WTC11 (cell line): Measurements from ENCODE around the gene P3H2. TPM values are rescaled to one million over a fixed set of nuclear protein-coding genes. Genes with fewer than 3 reads are reported as not detected.

Experiments
- ATAC-seq: fragments of 200-7000 bp; cut with Tn5 transposase; 2 replicates; pipeline ENCODE4 v1.10.0; 2021; ENCODE audit warnings: mild to moderate bottlenecking, moderate library complexity
- CTCF ChIA-PET: fragments of 300-600 bp; sonication (Branson Sonifier 250); formaldehyde crosslinking; loops from one replicate; lab custom pipeline; 2021; ENCODE audit warnings: antibody characterized with exemption; lab: Charles Lee
- POLR2A ChIA-PET: fragments of 350-600 bp; sonication (Branson Sonifier 250); formaldehyde crosslinking; loops from one replicate; lab custom pipeline; 2021; ENCODE audit warnings: antibody characterized with exemption; lab: Charles Lee
- DNase-seq: peaks from one replicate; pipeline ENCODE4 v3.0.0; 2021; ENCODE audit warnings: low spot score
- H3K27ac Mint-ChIP-seq: 2 replicates; pipeline ENCODE4 v1.8.0; 2021; ENCODE audit warnings: mixed read lengths
- H3K27me3 Mint-ChIP-seq: 2 replicates; pipeline ENCODE4 v1.8.0; 2021; ENCODE audit warnings: low read depth, mild to moderate bottlenecking, moderate library complexity, mixed read lengths
- H3K36me3 Mint-ChIP-seq: 2 replicates; pipeline ENCODE4 v1.8.0; 2021; ENCODE audit warnings: mixed read lengths
- H3K4me1 Mint-ChIP-seq: 2 replicates; pipeline ENCODE4 v1.8.0; 2022; ENCODE audit warnings: mixed read lengths
- H3K4me3 Mint-ChIP-seq: 2 replicates; pipeline ENCODE4 v1.8.0; 2021; ENCODE audit warnings: mild to moderate bottlenecking, moderate library complexity, mixed read lengths
- H3K9me3 Mint-ChIP-seq: 2 replicates; pipeline ENCODE4 v1.8.0; 2021; ENCODE audit warnings: mixed read lengths
- ATF2 ChIP-seq: sonication (generic); formaldehyde crosslinking; IDR thresholded peaks from 2 replicates; pipeline ENCODE4 v1.8.1; 2022; ENCODE audit warnings: low read depth, missing genetic modification reagents, borderline replicate concordance
- CBFB ChIP-seq: sonication (generic); formaldehyde crosslinking; IDR thresholded peaks from 2 replicates; pipeline ENCODE4 v1.8.1; 2022; ENCODE audit warnings: mild to moderate bottlenecking, low read depth, missing genetic modification reagents
- CREM ChIP-seq: sonication (generic); formaldehyde crosslinking; IDR thresholded peaks from 2 replicates; pipeline ENCODE4 v1.8.1; 2022; ENCODE audit warnings: mild to moderate bottlenecking, missing genetic modification reagents, moderate library complexity
- FOXP1 ChIP-seq: sonication (generic); formaldehyde crosslinking; IDR thresholded peaks from 2 replicates; pipeline ENCODE4 v1.8.0; 2022; ENCODE audit warnings: missing genetic modification reagents, mild to moderate bottlenecking, moderate library complexity, borderline replicate concordance
- FOXP4 ChIP-seq: sonication (generic); formaldehyde crosslinking; IDR thresholded peaks from 2 replicates; pipeline ENCODE4 v1.8.0; 2022; ENCODE audit warnings: mild to moderate bottlenecking, missing genetic modification reagents
- HMGA2 ChIP-seq: fragments of 250-450 bp; sonication (Bioruptor Pico); IDR thresholded peaks from 2 replicates; pipeline ENCODE4 v1.4.0; 2021; ENCODE audit warnings: mild to moderate bottlenecking, moderate library complexity
- IRF2 ChIP-seq: sonication (generic); formaldehyde crosslinking; IDR thresholded peaks from 2 replicates; pipeline ENCODE4 v1.8.0; 2022; ENCODE audit warnings: low read depth, missing genetic modification reagents, borderline replicate concordance
- MAX ChIP-seq: sonication (generic); formaldehyde crosslinking; IDR thresholded peaks from 2 replicates; pipeline ENCODE4 v1.8.0; 2022; ENCODE audit warnings: mild to moderate bottlenecking, missing genetic modification reagents
- MLX ChIP-seq: sonication (generic); formaldehyde crosslinking; IDR thresholded peaks from 2 replicates; pipeline ENCODE4 v1.8.1; 2023; ENCODE audit warnings: mild to moderate bottlenecking, missing genetic modification reagents, moderate library complexity
- MXD4 ChIP-seq: fragments of 250-450 bp; sonication (Bioruptor Pico); IDR thresholded peaks from 2 replicates; pipeline ENCODE4 v1.8.0; 2021; ENCODE audit warnings: mild to moderate bottlenecking, moderate library complexity, borderline replicate concordance
- NFATC4 ChIP-seq: fragments of 250-450 bp; sonication (Bioruptor Pico); IDR thresholded peaks from 2 replicates; pipeline ENCODE4 v1.9.0; 2021; ENCODE audit warnings: mild to moderate bottlenecking
- NR1H2 ChIP-seq: sonication (generic); formaldehyde crosslinking; IDR thresholded peaks from 2 replicates; pipeline ENCODE4 v1.9.0; 2021; ENCODE audit warnings: mild to moderate bottlenecking, moderate library complexity, missing genetic modification reagents
- PRRX2 ChIP-seq: fragments of 250-450 bp; sonication (Bioruptor Pico); IDR thresholded peaks from 2 replicates; pipeline ENCODE4 v1.8.0; 2021; ENCODE audit warnings: mild to moderate bottlenecking
- RELA ChIP-seq: sonication (generic); formaldehyde crosslinking; IDR thresholded peaks from 2 replicates; pipeline ENCODE4 v1.8.1; 2022; ENCODE audit warnings: missing genetic modification reagents, mild to moderate bottlenecking, borderline replicate concordance
- SMAD3 ChIP-seq: sonication (generic); formaldehyde crosslinking; IDR thresholded peaks from 2 replicates; pipeline ENCODE4 v1.8.0; 2022; ENCODE audit warnings: missing genetic modification reagents, mild to moderate bottlenecking, borderline replicate concordance
- ZNF138 ChIP-seq: sonication (generic); formaldehyde crosslinking; conservative IDR thresholded peaks from 2 replicates; pipeline ENCODE4 v1.8.1; 2022; ENCODE audit warnings: mild to moderate bottlenecking, moderate library complexity, missing genetic modification reagents
- ZNF281 ChIP-seq: sonication (generic); formaldehyde crosslinking; IDR thresholded peaks from 2 replicates; pipeline ENCODE4 v1.8.0; 2023; ENCODE audit warnings: mild to moderate bottlenecking, missing genetic modification reagents
- ZNF425 ChIP-seq: fragments of 250-450 bp; sonication (Bioruptor Pico); conservative IDR thresholded peaks from 2 replicates; pipeline ENCODE4 v1.9.0; 2021; ENCODE audit warnings: mild to moderate bottlenecking
- total RNA-seq: library from RNA; stranded (reverse); gene quantifications from 3 replicates; pipeline ENCODE4 v1.2.3, GENCODE V29; 2021

P3H2 gene
- total RNA-seq, 1 experiment from 2014 or later, result 29.4 TPM

GRCh38 chr3:190027116-190027515 lies 93.6 kb downstream of the P3H2 start:
- POLR2A ChIA-PET, result interaction anchor here (0.5 kb wide), 1 partner anchor 11 kb away, joined by 3 read pairs; no protein-coding TSS in a partner anchor
- Mint-ChIP-seq H3K36me3 (no peaks in the 10 kb centered on the region), H3K27me3 (no peaks in the 10 kb centered on the region), H3K4me3 (no peak overlapping the region), H3K27ac (0 out of 2 replicates have a peak overlapping the region, but pooled peaks have one; percentile 27), H3K4me1 (peaks cover 57% of the 10 kb centered on the region), H3K9me3 (peaks cover 4% of the 10 kb centered on the region)
- TF ChIP-seq SMAD3 (CRISPR knock-in tag), result no peak
- TF ChIP-seq ATF2, result no peak
- no peak for TF ChIP-seq MAX
- TF ChIP-seq NR1H2 (CRISPR knock-in tag), result no peak
- TF ChIP-seq HMGA2, result no peak
- no peak for TF ChIP-seq CBFB (CRISPR knock-in tag)
- TF ChIP-seq NFATC4, result no peak
- TF ChIP-seq MLX, result no peak
- no peak for TF ChIP-seq CREM
- TF ChIP-seq FOXP1 (CRISPR knock-in tag), result no peak
- TF ChIP-seq ZNF138 (CRISPR knock-in tag), result no peak
- TF ChIP-seq PRRX2, result no peak
- ATAC-seq, result no peak
- CTCF ChIA-PET, result no interaction called here
- no peak for DNase-seq

GRCh38 chr3:190026154-190026553 lies 94.5 kb downstream of the P3H2 start:
- TF ChIP-seq MAX, result no peak
- no peak for TF ChIP-seq ZNF425 (CRISPR knock-in tag)
- TF ChIP-seq MXD4 (CRISPR knock-in tag), result 0 out of 2 replicates have a peak, but pooled peaks have one; percentile 42
- Mint-ChIP-seq H3K27me3 (no peaks in the 10 kb centered on the region), H3K36me3 (no peaks in the 10 kb centered on the region), H3K27ac (peak overlapping the region; percentile 61), H3K4me3 (no peak overlapping the region), H3K4me1 (peaks cover 52% of the 10 kb centered on the region), H3K9me3 (peaks cover 4% of the 10 kb centered on the region)
- ATAC-seq (no peak), DNase-seq (no peak)
- ChIA-PET POLR2A (no interaction called here), CTCF (no interaction called here)

- peaks cover 4% of the 10 kb centered on the region for H3K9me3 Mint-ChIP-seq
- H3K27ac Mint-ChIP-seq, result peak overlapping the region; percentile 78
- ATAC-seq, result no peak
- H3K27me3 Mint-ChIP-seq, result no peaks in the 10 kb centered on the region
- no peak overlapping the region for H3K4me3 Mint-ChIP-seq
- TF ChIP-seq IRF2 (no peak), FOXP4 (CRISPR knock-in tag) (no peak), ZNF281 (CRISPR knock-in tag) (no peak), RELA (no peak)
- ChIA-PET POLR2A (no interaction called here), CTCF (no interaction called here)
- peaks cover 52% of the 10 kb centered on the region for H3K4me1 Mint-ChIP-seq
- no peaks in the 10 kb centered on the region for H3K36me3 Mint-ChIP-seq
- no peak for DNase-seq
These were observed 95.8 kb downstream of the P3H2 start for GRCh38 chr3:190024912-190025311.
